ENCODE measurements around the gene GALNT9.

The GALNT9 gene

GRCh38 chr12:132336451-132337413 is 7.3 kb upstream of the GALNT9 start:
- TF ChIP-seq OSR1 (CRISPR knock-in tag; IDR thresholded peaks at IDR 0.05) (no peak), CSRNP3 (CRISPR knock-in tag; IDR thresholded peaks at IDR 0.05) (no peak), CREB5 (CRISPR knock-in tag; IDR thresholded peaks at IDR 0.05; ENCODE audit: low read depth) (no peak), TSHZ2 (CRISPR knock-in tag; IDR thresholded peaks at IDR 0.05) (no peak), ZFP3 (CRISPR knock-in tag; IDR thresholded peaks at IDR 0.05) (no peak), ZNF565 (CRISPR knock-in tag; conservative IDR thresholded peaks at IDR 0.05; ENCODE audit: low read depth) (0 out of 2 replicates have a peak, but pooled peaks have one; percentile 40), POU6F1 (CRISPR knock-in tag; IDR thresholded peaks at IDR 0.05; ENCODE audit: borderline replicate concordance, low read depth) (no peak), RARB (CRISPR knock-in tag; IDR thresholded peaks at IDR 0.05) (no peak)
- no peak for ATAC-seq

- TF ChIP-seq, protein P1, sequence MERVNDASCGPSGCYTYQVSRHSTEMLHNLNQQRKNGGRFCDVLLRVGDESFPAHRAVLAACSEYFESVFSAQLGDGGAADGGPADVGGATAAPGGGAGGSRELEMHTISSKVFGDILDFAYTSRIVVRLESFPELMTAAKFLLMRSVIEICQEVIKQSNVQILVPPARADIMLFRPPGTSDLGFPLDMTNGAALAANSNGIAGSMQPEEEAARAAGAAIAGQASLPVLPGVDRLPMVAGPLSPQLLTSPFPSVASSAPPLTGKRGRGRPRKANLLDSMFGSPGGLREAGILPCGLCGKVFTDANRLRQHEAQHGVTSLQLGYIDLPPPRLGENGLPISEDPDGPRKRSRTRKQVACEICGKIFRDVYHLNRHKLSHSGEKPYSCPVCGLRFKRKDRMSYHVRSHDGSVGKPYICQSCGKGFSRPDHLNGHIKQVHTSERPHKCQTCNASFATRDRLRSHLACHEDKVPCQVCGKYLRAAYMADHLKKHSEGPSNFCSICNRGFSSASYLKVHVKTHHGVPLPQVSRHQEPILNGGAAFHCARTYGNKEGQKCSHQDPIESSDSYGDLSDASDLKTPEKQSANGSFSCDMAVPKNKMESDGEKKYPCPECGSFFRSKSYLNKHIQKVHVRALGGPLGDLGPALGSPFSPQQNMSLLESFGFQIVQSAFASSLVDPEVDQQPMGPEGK (CRISPR knock-in tag; IDR thresholded peaks at IDR 0.05; ENCODE audit: borderline replicate concordance), result no peak
- TF ChIP-seq PPARA (CRISPR knock-in tag; IDR thresholded peaks at IDR 0.05; ENCODE audit: borderline replicate concordance) (no peak), CREB5 (CRISPR knock-in tag; IDR thresholded peaks at IDR 0.05; ENCODE audit: low read depth) (no peak), TOX (CRISPR knock-in tag; IDR thresholded peaks at IDR 0.05; ENCODE audit: borderline replicate concordance) (no peak), BACH2 (CRISPR knock-in tag; IDR thresholded peaks at IDR 0.05; ENCODE audit: borderline replicate concordance) (no peak), SNAI2 (CRISPR knock-in tag; IDR thresholded peaks at IDR 0.05) (no peak)
- ATAC-seq, result no peak
Observed at GRCh38 chr12:132335179-132335756, 5.9 kb upstream of the GALNT9 start.

GRCh38 chr12:132333766-132334165 is 4.4 kb upstream of the GALNT9 start:
- ATAC-seq, result no peak
- TF ChIP-seq ZC3H10 (CRISPR knock-in tag; IDR thresholded peaks at IDR 0.05), result no peak
- no peak for TF ChIP-seq ARNTL (CRISPR knock-in tag; IDR thresholded peaks at IDR 0.05; ENCODE audit: borderline replicate concordance, low read depth)
- TF ChIP-seq ISL1 (CRISPR knock-in tag; IDR thresholded peaks at IDR 0.05), result no peak
- TF ChIP-seq SNAI2 (CRISPR knock-in tag; IDR thresholded peaks at IDR 0.05), result no peak
- no peak for TF ChIP-seq OSR1 (CRISPR knock-in tag; IDR thresholded peaks at IDR 0.05)
- no peak for TF ChIP-seq ZFP3 (CRISPR knock-in tag; IDR thresholded peaks at IDR 0.05)
- no peak for TF ChIP-seq ZFP30 (CRISPR knock-in tag; IDR thresholded peaks at IDR 0.05)
- no peak for TF ChIP-seq POU6F1 (CRISPR knock-in tag; IDR thresholded peaks at IDR 0.05; ENCODE audit: borderline replicate concordance, low read depth)
- no peak for TF ChIP-seq ESRRG (CRISPR knock-in tag; IDR thresholded peaks at IDR 0.05)
- no peak for TF ChIP-seq CSRNP3 (CRISPR knock-in tag; IDR thresholded peaks at IDR 0.05)
- TF ChIP-seq, protein P1 (CRISPR knock-in tag; IDR thresholded peaks at IDR 0.05; ENCODE audit: borderline replicate concordance), result no peak
